ENCODE results near the gene USP14.

DNA sequence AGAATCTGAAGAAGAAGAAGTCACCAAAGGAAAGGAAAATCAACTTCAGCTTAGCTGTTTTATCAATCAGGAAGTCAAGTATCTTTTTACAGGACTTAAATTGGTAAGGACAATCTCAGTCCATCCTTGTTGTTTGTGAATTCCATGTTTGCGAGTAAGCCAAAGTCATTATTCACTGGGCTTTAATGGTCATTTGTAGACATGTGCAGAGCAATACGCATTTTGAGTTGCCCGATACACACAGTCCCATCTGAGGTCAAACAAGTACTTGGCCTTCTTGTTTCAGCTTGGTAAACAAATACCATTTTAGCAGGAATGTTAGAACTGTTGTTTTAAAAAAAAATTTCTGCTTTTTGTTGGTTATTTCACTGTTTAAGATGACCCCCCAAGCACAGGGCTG lies 40.9 kb downstream of the USP14 start:
- TF ChIP-seq, protein P1, sequence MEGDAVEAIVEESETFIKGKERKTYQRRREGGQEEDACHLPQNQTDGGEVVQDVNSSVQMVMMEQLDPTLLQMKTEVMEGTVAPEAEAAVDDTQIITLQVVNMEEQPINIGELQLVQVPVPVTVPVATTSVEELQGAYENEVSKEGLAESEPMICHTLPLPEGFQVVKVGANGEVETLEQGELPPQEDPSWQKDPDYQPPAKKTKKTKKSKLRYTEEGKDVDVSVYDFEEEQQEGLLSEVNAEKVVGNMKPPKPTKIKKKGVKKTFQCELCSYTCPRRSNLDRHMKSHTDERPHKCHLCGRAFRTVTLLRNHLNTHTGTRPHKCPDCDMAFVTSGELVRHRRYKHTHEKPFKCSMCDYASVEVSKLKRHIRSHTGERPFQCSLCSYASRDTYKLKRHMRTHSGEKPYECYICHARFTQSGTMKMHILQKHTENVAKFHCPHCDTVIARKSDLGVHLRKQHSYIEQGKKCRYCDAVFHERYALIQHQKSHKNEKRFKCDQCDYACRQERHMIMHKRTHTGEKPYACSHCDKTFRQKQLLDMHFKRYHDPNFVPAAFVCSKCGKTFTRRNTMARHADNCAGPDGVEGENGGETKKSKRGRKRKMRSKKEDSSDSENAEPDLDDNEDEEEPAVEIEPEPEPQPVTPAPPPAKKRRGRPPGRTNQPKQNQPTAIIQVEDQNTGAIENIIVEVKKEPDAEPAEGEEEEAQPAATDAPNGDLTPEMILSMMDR (IDR thresholded peaks at IDR 0.05) = no peak
- TF ChIP-seq ZNF396 (CRISPR knock-in tag; IDR thresholded peaks at IDR 0.05; ENCODE audit: borderline replicate concordance) (no peak), NR3C1 (CRISPR knock-in tag; conservative IDR thresholded peaks at IDR 0.05; ENCODE audit: low read depth) (no peak), ESRRA (CRISPR knock-in tag; IDR thresholded peaks at IDR 0.05; ENCODE audit: borderline replicate concordance) (no peak)
- TF ChIP-seq, protein P2, sequence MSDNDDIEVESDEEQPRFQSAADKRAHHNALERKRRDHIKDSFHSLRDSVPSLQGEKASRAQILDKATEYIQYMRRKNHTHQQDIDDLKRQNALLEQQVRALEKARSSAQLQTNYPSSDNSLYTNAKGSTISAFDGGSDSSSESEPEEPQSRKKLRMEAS (CRISPR knock-in tag; IDR thresholded peaks at IDR 0.05) = no peak
- TF ChIP-seq, protein P3, sequence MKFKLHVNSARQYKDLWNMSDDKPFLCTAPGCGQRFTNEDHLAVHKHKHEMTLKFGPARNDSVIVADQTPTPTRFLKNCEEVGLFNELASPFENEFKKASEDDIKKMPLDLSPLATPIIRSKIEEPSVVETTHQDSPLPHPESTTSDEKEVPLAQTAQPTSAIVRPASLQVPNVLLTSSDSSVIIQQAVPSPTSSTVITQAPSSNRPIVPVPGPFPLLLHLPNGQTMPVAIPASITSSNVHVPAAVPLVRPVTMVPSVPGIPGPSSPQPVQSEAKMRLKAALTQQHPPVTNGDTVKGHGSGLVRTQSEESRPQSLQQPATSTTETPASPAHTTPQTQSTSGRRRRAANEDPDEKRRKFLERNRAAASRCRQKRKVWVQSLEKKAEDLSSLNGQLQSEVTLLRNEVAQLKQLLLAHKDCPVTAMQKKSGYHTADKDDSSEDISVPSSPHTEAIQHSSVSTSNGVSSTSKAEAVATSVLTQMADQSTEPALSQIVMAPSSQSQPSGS (CRISPR knock-in tag; IDR thresholded peaks at IDR 0.05; ENCODE audit: borderline replicate concordance, low read depth) = no peak

Measured in WTC11 (cell line).